NCI-H2107 treated with DMSO at 0.1 percent for 48 hours (cell line): ENCODE measurements around the gene LSP1.
"Not testable (repeated sequence)": the region's sequence is repeated elsewhere in the genome, so short reads cannot be mapped to it uniquely, and the experiment has no call there.

ENCODE experiments used
- DNase-seq: peaks from one replicate; lab custom pipeline; 2025; ENCODE audit not compliant: unreplicated experiment; lab: John Stamatoyannopoulos, UW

LSP1 gene

GRCh38 chr11:1862588-1863351, 9.9 kb downstream of the LSP1 start:
- no peak for DNase-seq

- no peak for DNase-seq
Observed at GRCh38 chr11:1863352-1864216, 10.7 kb downstream of the LSP1 start.

GRCh38 chr11:1864231-1864630, 11.3 kb downstream of the LSP1 start:
- DNase-seq: no peak

GRCh38 chr11:1864831-1865665, 12.2 kb downstream of the LSP1 start:
- DNase-seq: no peak

- DNase-seq: no peak
Observed at GRCh38 chr11:1866226-1866625, 13.3 kb downstream of the LSP1 start.

GRCh38 chr11:1866776-1867175, 13.9 kb downstream of the LSP1 start:
- no peak for DNase-seq

GRCh38 chr11:1867381-1867780, 14.5 kb downstream of the LSP1 start:
- DNase-seq: no peak

GRCh38 chr11:1868056-1868635, 15.3 kb downstream of the LSP1 start:
- DNase-seq: no peak

GRCh38 chr11:1868636-1869291, 15.9 kb downstream of the LSP1 start:
- no peak for DNase-seq

GRCh38 chr11:1869427-1870325, 16.8 kb downstream of the LSP1 start:
- DNase-seq: no peak

GRCh38 chr11:1870326-1870696, 17.4 kb downstream of the LSP1 start:
- DNase-seq: no peak

GRCh38 chr11:1870721-1871466, 18.0 kb downstream of the LSP1 start:
- no peak for DNase-seq

- no peak for DNase-seq
Observed at GRCh38 chr11:1871531-1871930, 18.6 kb downstream of the LSP1 start.

GRCh38 chr11:1872267-1872985, 19.5 kb downstream of the LSP1 start:
- DNase-seq: no peak

- DNase-seq: no peak
Observed at GRCh38 chr11:1873048-1873812, 20.3 kb downstream of the LSP1 start.

GRCh38 chr11:1873813-1874150, 20.9 kb downstream of the LSP1 start:
- DNase-seq: not testable (repeated sequence)

- DNase-seq: not testable (repeated sequence)
Observed at GRCh38 chr11:1874441-1875092, 21.7 kb downstream of the LSP1 start.
